Urothelium cell line (cell line): ENCODE data around the gene B3GNT8.
"Not testable (repeated sequence)": the region's sequence is repeated elsewhere in the genome, so short reads cannot be mapped to it uniquely, and the experiment has no call there.

Experiments used
- DNase-seq: peaks from one replicate; pipeline ENCODE4 v3.0.0; 2011; ENCODE audit warnings: low spot score, mixed read lengths
- FAIRE-seq: peaks from 2 replicates; lab custom pipeline; 2011; peaks lifted over from hg19 to GRCh38; lab: Jason Lieb, UNC

The B3GNT8 gene

GRCh38 chr19:41397086-41398049 lies 29.8 kb downstream of the B3GNT8 start, which contains the start of the genes BCKDHA and EXOSC5:
Gene BCKDHA (plus strand): TSS chr19:41397818. CDS start chr19:41397828, 10 bp downstream.
Gene EXOSC5 (minus strand): TSS chr19:41397359. CDS start chr19:41397328, 31 bp downstream.
- FAIRE-seq = peak; percentile 79
- DNase-seq = peak; percentile 99

- DNase-seq (no peak), FAIRE-seq (no peak)
Observed at GRCh38 chr19:41395355-41395754, 31.8 kb downstream of the B3GNT8 start.

GRCh38 chr19:41392775-41393174 lies 34.4 kb downstream of the B3GNT8 start:
- FAIRE-seq = no peak
- no peak for DNase-seq

- no peak for DNase-seq
- no peak for FAIRE-seq
Observed at GRCh38 chr19:41391618-41392017, 35.6 kb downstream of the B3GNT8 start.

- no peak for FAIRE-seq
- DNase-seq = no peak
Observed at GRCh38 chr19:41386442-41386841, 40.7 kb downstream of the B3GNT8 start.

GRCh38 chr19:41384351-41384750 lies 42.8 kb downstream of the B3GNT8 start:
- DNase-seq = no peak

GRCh38 chr19:41381536-41381935 lies 45.6 kb downstream of the B3GNT8 start:
- not testable (repeated sequence) for FAIRE-seq, DNase-seq

More at GRCh38 chr19:41384351-41384750, 42.8 kb downstream of the B3GNT8 start:
- no peak for FAIRE-seq

- no peak for DNase-seq
- FAIRE-seq = no peak
Observed at GRCh38 chr19:41377977-41378709, 49.0 kb downstream of the B3GNT8 start.

GRCh38 chr19:41376998-41377365 lies 50.2 kb downstream of the B3GNT8 start:
- FAIRE-seq (no peak), DNase-seq (no peak)

GRCh38 chr19:41376241-41376997 lies 50.8 kb downstream of the B3GNT8 start, which contains the start of gene TMEM91:
Gene TMEM91 (plus strand): TSS chr19:41376533. CDS start chr19:41378310, 1,777 bp downstream.
- FAIRE-seq (no peak), DNase-seq (no peak)
